ENCODE measurements around the gene KIAA1755.

KIAA1755 gene

GRCh38 chr20:38170219-38170825, 90.2 kb downstream of the KIAA1755 start:
- H3K14ac ChIP-seq (ENCODE audit: low read length in 2 of 2) = no peak overlapping the region
- H3K36me3 ChIP-seq (ENCODE audit: control insufficient read depth in 1 of 2, insufficient read depth in 2 of 2, low read depth in 1 of 2, low read length in 2 of 2) = no peaks in the 10 kb centered on the region
- peak overlapping the region; percentile 29 to 87 for H2BK12ac ChIP-seq (ENCODE audit: low read length in 2 of 2)
- no peaks in the 10 kb centered on the region for H3K9me3 ChIP-seq (ENCODE audit: control insufficient read depth, low read length)
- no peak overlapping the region for H2AK5ac ChIP-seq (ENCODE audit: low read length, severe bottlenecking)
- no peaks in the 10 kb centered on the region for H3K27me3 ChIP-seq (ENCODE audit: control insufficient read depth in 1 of 2, insufficient read depth in 1 of 2, low read length in 2 of 2)
- H3K4me2 ChIP-seq (ENCODE audit: low read length, poor library complexity, severe bottlenecking) = no peak overlapping the region
- peak overlapping the region; percentile 52 to 79 for H3K18ac ChIP-seq (ENCODE audit: low read depth in 1 of 2, low read length in 2 of 2)
- H2AFZ ChIP-seq (ENCODE audit: low read depth, low read length) = no peak overlapping the region
- H3K23ac ChIP-seq (ENCODE audit: low read length in 2 of 2) = no peak overlapping the region
- no peak for DNase-seq
- no peaks in the 10 kb centered on the region for H3K79me1 ChIP-seq (replicated peaks; ENCODE audit: low read length, poor library complexity, severe bottlenecking)
- WGBS = 59% methylated on average over 6 of the region's 8 CpGs
- H4K91ac ChIP-seq (ENCODE audit: low read length) = peak overlapping the region; percentile 3
- H3K9ac ChIP-seq (ENCODE audit: low read length) = peak overlapping the region; percentile 64
- no peak overlapping the region for H2BK120ac ChIP-seq (ENCODE audit: low read depth, low read length)
- peaks cover 27% of the 10 kb centered on the region for H3K4me1 ChIP-seq (ENCODE audit: control insufficient read depth, insufficient read depth, low read depth, low read length)
- H3K27ac ChIP-seq (ENCODE audit: low read length, poor library complexity, severe bottlenecking) = no peak overlapping the region
- no peak overlapping the region for H3K4me3 ChIP-seq (ENCODE audit: insufficient read depth in 1 of 2, low read depth in 1 of 2, low read length in 2 of 2)
- no peak overlapping the region for H2BK5ac ChIP-seq (ENCODE audit: low read depth, low read length, poor library complexity, severe bottlenecking)
- peak overlapping the region in 1 of 2 experiments; percentile 32 for H3K4ac ChIP-seq (ENCODE audit: low read depth in 1 of 2, low read length in 2 of 2)
- no peak overlapping the region for H2BK15ac ChIP-seq (ENCODE audit: low read depth, poor library complexity, severe bottlenecking)
- peak overlapping the region; percentile 5 for H4K8ac ChIP-seq (ENCODE audit: low read length)

- 94% methylated on average over 6 of the region's 6 CpGs for WGBS
- peak overlapping the region; percentile 29 for H2BK120ac ChIP-seq (ENCODE audit: low read depth, low read length)
Observed at GRCh38 chr20:38169636-38170193, 90.8 kb downstream of the KIAA1755 start.

GRCh38 chr20:38168791-38169589, 91.5 kb downstream of the KIAA1755 start:
- Histone ChIP-seq H3K27ac (ENCODE audit: low read length, poor library complexity, severe bottlenecking) (no peak overlapping the region), H3K9me3 (ENCODE audit: control insufficient read depth, low read length) (no peaks in the 10 kb centered on the region), H4K8ac (ENCODE audit: low read length) (no peak overlapping the region), H3K14ac (ENCODE audit: low read length in 2 of 2) (no peak overlapping the region), H3K9ac (ENCODE audit: low read length) (peak overlapping the region; percentile 17), H2BK15ac (ENCODE audit: low read depth, poor library complexity, severe bottlenecking) (peak overlapping the region; percentile 17), H2BK12ac (ENCODE audit: low read length in 2 of 2) (peak overlapping the region; percentile 29 to 96), H2AFZ (ENCODE audit: low read depth, low read length) (no peak overlapping the region), H3K4me2 (ENCODE audit: low read length, poor library complexity, severe bottlenecking) (no peak overlapping the region), H3K27me3 (ENCODE audit: control insufficient read depth in 1 of 2, insufficient read depth in 1 of 2, low read length in 2 of 2) (peaks cover 0 to 5% of the 10 kb centered on the region in 2 experiments), H2BK5ac (ENCODE audit: low read depth, low read length, poor library complexity, severe bottlenecking) (no peak overlapping the region), H3K79me1 (replicated peaks; ENCODE audit: low read length, poor library complexity, severe bottlenecking) (no peaks in the 10 kb centered on the region), H2BK120ac (ENCODE audit: low read depth, low read length) (peak overlapping the region; percentile 21), H4K91ac (ENCODE audit: low read length) (peak overlapping the region; percentile 52), H3K36me3 (ENCODE audit: control insufficient read depth in 1 of 2, insufficient read depth in 2 of 2, low read depth in 1 of 2, low read length in 2 of 2) (no peaks in the 10 kb centered on the region), H3K4me1 (ENCODE audit: control insufficient read depth, insufficient read depth, low read depth, low read length) (peaks cover 32% of the 10 kb centered on the region), H2AK5ac (ENCODE audit: low read length, severe bottlenecking) (peak overlapping the region; percentile 7), H3K18ac (ENCODE audit: low read depth in 1 of 2, low read length in 2 of 2) (peak overlapping the region; percentile 75 to 78), H3K4me3 (ENCODE audit: insufficient read depth in 1 of 2, low read depth in 1 of 2, low read length in 2 of 2) (no peak overlapping the region), H3K23ac (ENCODE audit: low read length in 2 of 2) (peak overlapping the region in 1 of 2 experiments; percentile 28), H3K4ac (ENCODE audit: low read depth in 1 of 2, low read length in 2 of 2) (peak overlapping the region; percentile 68 to 76)
- peak; percentile 58 for DNase-seq
- WGBS = 65% methylated on average over 7 of the region's 8 CpGs

More at GRCh38 chr20:38169636-38170193, 90.8 kb downstream of the KIAA1755 start:
- no peaks in the 10 kb centered on the region for H3K9me3 ChIP-seq (ENCODE audit: control insufficient read depth, low read length)
- peak overlapping the region in 1 of 2 experiments; percentile 35 for H3K14ac ChIP-seq (ENCODE audit: low read length in 2 of 2)
- H3K36me3 ChIP-seq (ENCODE audit: control insufficient read depth in 1 of 2, insufficient read depth in 2 of 2, low read depth in 1 of 2, low read length in 2 of 2) = no peaks in the 10 kb centered on the region
- DNase-seq = no peak
- peak overlapping the region; percentile 52 for H4K91ac ChIP-seq (ENCODE audit: low read length)
- no peak overlapping the region for H3K4me3 ChIP-seq (ENCODE audit: insufficient read depth in 1 of 2, low read depth in 1 of 2, low read length in 2 of 2)
- no peak overlapping the region for H4K8ac ChIP-seq (ENCODE audit: low read length)
- H2BK12ac ChIP-seq (ENCODE audit: low read length in 2 of 2) = peak overlapping the region; percentile 29 to 87
- no peak overlapping the region for H2AK5ac ChIP-seq (ENCODE audit: low read length, severe bottlenecking)
- H3K4ac ChIP-seq (ENCODE audit: low read depth in 1 of 2, low read length in 2 of 2) = peak overlapping the region in 1 of 2 experiments; percentile 65
- no peak overlapping the region for H3K9ac ChIP-seq (ENCODE audit: low read length)
- peaks cover 31% of the 10 kb centered on the region for H3K4me1 ChIP-seq (ENCODE audit: control insufficient read depth, insufficient read depth, low read depth, low read length)
- H3K27ac ChIP-seq (ENCODE audit: low read length, poor library complexity, severe bottlenecking) = no peak overlapping the region
- peak overlapping the region; percentile 17 for H2BK15ac ChIP-seq (ENCODE audit: low read depth, poor library complexity, severe bottlenecking)
- H3K23ac ChIP-seq (ENCODE audit: low read length in 2 of 2) = no peak overlapping the region
- H3K18ac ChIP-seq (ENCODE audit: low read depth in 1 of 2, low read length in 2 of 2) = peak overlapping the region in 1 of 2 experiments; percentile 75
- no peak overlapping the region for H3K4me2 ChIP-seq (ENCODE audit: low read length, poor library complexity, severe bottlenecking)
- no peak overlapping the region for H2BK5ac ChIP-seq (ENCODE audit: low read depth, low read length, poor library complexity, severe bottlenecking)
- no peaks in the 10 kb centered on the region for H3K79me1 ChIP-seq (replicated peaks; ENCODE audit: low read length, poor library complexity, severe bottlenecking)
- peaks cover 0 to 2% of the 10 kb centered on the region in 2 experiments for H3K27me3 ChIP-seq (ENCODE audit: control insufficient read depth in 1 of 2, insufficient read depth in 1 of 2, low read length in 2 of 2)
- H2AFZ ChIP-seq (ENCODE audit: low read depth, low read length) = no peak overlapping the region
